ENCODE results near the gene AIP. TPM values are rescaled to one million over a fixed set of nuclear protein-coding genes. Genes with fewer than 3 reads are reported as not detected.

Gene AIP
- total RNA-seq, 1 experiment from 2014 or later = 110 TPM

GRCh38 chr11:67468759-67469507 is 13.9 kb upstream of the AIP start, which contains the start of gene TMEM134:
TSS of gene TMEM134 (minus strand) at chr11:67469251. CDS start at chr11:67469192, 59 bp downstream.
- intact Hi-C loops (cut with micrococcal nuclease; ENCODE audit: unreplicated experiment) = loop anchor here (1.0 to 2.0 kb wide), 7 partner anchors 14 to 80 kb away; partner anchors contain the start of genes AIP, CDK2AP2, CORO1B and PPP1CA
- peaks cover 25% of the 10 kb centered on the region for H3K4me1 ChIP-seq
- no peaks in the 10 kb centered on the region for H3K9me3 ChIP-seq
- CTCF ChIA-PET = interaction anchor here (0.5 to 3.8 kb wide), 8 partner anchors 14 to 161 kb away, joined by 3 to 38 read pairs (median 3); partner anchors contain the start of genes AIP, GSTP1, NUDT8 and PPP1CA
- peak within 1 kb of the TSS; percentile 89 for H3K27ac Mint-ChIP-seq (ENCODE audit: unreplicated experiment)
- H3K27me3 ChIP-seq (replicated peaks; ENCODE audit: control insufficient read depth, insufficient read depth, low read length) = no peaks in the 10 kb centered on the region
- H3K36me3 ChIP-seq (ENCODE audit: control insufficient read depth, insufficient read depth, low read length) = no peaks in the 10 kb centered on the region
- H3K4me3 ChIP-seq (ENCODE audit: low read depth, low read length) = peak within 1 kb of the TSS; percentile 69
- POLR2A ChIA-PET = interaction anchor here (0.6 to 1.6 kb wide), 6 partner anchors 15 to 114 kb away, joined by 3 to 9 read pairs (median 6); partner anchors contain the start of genes CORO1B and PPP1CA
- H3K4me3 Mint-ChIP-seq (ENCODE audit: unreplicated experiment) = peak within 1 kb of the TSS; percentile 94
- H3K36me3 Mint-ChIP-seq (ENCODE audit: insufficient read depth, unreplicated experiment) = peaks cover 22% of the 10 kb centered on the region
- no peaks in the 10 kb centered on the region for H3K9me3 Mint-ChIP-seq (ENCODE audit: unreplicated experiment)
- TF ChIP-seq, protein P1, sequence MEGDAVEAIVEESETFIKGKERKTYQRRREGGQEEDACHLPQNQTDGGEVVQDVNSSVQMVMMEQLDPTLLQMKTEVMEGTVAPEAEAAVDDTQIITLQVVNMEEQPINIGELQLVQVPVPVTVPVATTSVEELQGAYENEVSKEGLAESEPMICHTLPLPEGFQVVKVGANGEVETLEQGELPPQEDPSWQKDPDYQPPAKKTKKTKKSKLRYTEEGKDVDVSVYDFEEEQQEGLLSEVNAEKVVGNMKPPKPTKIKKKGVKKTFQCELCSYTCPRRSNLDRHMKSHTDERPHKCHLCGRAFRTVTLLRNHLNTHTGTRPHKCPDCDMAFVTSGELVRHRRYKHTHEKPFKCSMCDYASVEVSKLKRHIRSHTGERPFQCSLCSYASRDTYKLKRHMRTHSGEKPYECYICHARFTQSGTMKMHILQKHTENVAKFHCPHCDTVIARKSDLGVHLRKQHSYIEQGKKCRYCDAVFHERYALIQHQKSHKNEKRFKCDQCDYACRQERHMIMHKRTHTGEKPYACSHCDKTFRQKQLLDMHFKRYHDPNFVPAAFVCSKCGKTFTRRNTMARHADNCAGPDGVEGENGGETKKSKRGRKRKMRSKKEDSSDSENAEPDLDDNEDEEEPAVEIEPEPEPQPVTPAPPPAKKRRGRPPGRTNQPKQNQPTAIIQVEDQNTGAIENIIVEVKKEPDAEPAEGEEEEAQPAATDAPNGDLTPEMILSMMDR (IDR thresholded peaks at IDR 0.05; ENCODE audit: insufficient read depth in 1 of 2, low read depth in 1 of 2, low read length in 1 of 2, severe bottlenecking in 1 of 2, unreplicated experiment in 1 of 2) = peak; percentile 54 to 85
- no peaks in the 10 kb centered on the region for H3K27me3 Mint-ChIP-seq (ENCODE audit: insufficient read depth, unreplicated experiment)
- peak; percentile 96 to 98 for DNase-seq
- BruUV-seq (replicated peaks) = no TSS peak
- H3K4me1 Mint-ChIP-seq (ENCODE audit: low read depth, unreplicated experiment) = peaks cover 20% of the 10 kb centered on the region

DNA sequence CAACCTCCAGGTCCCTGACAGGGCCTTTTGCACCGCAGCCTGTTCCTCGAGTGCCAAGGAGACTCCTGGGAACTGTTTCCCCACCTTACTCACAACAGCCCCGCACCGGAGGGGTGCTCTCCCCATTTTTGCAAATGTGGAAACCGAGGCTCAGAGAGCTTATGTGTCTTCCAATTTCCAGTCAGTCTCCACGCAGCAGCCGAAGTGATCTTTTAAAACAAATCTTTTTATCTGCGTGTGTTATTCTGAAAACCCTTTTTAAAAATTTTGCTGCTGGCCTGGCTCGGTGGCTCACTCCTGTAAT is 13.4 kb upstream of the AIP start:
- Mint-ChIP-seq H3K27ac (ENCODE audit: unreplicated experiment) (peak overlapping the region; percentile 40), H3K4me1 (ENCODE audit: low read depth, unreplicated experiment) (peaks cover 20% of the 10 kb centered on the region), H3K9me3 (ENCODE audit: unreplicated experiment) (no peaks in the 10 kb centered on the region), H3K36me3 (ENCODE audit: insufficient read depth, unreplicated experiment) (peaks cover 18% of the 10 kb centered on the region), H3K4me3 (ENCODE audit: unreplicated experiment) (peak overlapping the region; percentile 94), H3K27me3 (ENCODE audit: insufficient read depth, unreplicated experiment) (no peaks in the 10 kb centered on the region)
- no peaks in the 10 kb centered on the region for H3K27me3 ChIP-seq (replicated peaks; ENCODE audit: control insufficient read depth, insufficient read depth, low read length)
- H3K4me1 ChIP-seq = peaks cover 20% of the 10 kb centered on the region
- H3K4me3 ChIP-seq (ENCODE audit: low read depth, low read length) = peak overlapping the region; percentile 69
- no peaks in the 10 kb centered on the region for H3K9me3 ChIP-seq
- H3K36me3 ChIP-seq (ENCODE audit: control insufficient read depth, insufficient read depth, low read length) = no peaks in the 10 kb centered on the region
- ChIA-PET CTCF (interaction anchor here (0.6 to 3.8 kb wide), 4 partner anchors 30 to 138 kb away, joined by 3 to 38 read pairs (median 4); partner anchors contain the start of genes GSTP1 and PPP1CA), POLR2A (interaction anchor here (1.4 kb wide), 1 partner anchor 15 kb away, joined by 3 read pairs; no protein-coding TSS in a partner anchor)
- DNase-seq = no peak
- intact Hi-C loops (cut with micrococcal nuclease; ENCODE audit: unreplicated experiment) = loop anchor here (1.0 to 2.0 kb wide), 7 partner anchors 14 to 80 kb away; partner anchors contain the start of genes AIP, CDK2AP2, CORO1B and PPP1CA
- TF ChIP-seq, protein P1 (IDR thresholded peaks at IDR 0.05; ENCODE audit: insufficient read depth in 1 of 2, low read depth in 1 of 2, low read length in 1 of 2, severe bottlenecking in 1 of 2, unreplicated experiment in 1 of 2) = no peak
- BruUV-seq (replicated peaks) = no TSS peak

- intact Hi-C loops (cut with micrococcal nuclease; ENCODE audit: unreplicated experiment) = no loop called here
- POLR2A ChIA-PET = no interaction called here
- H3K36me3 Mint-ChIP-seq (ENCODE audit: insufficient read depth, unreplicated experiment) = peaks cover 13% of the 10 kb centered on the region
- H3K4me1 Mint-ChIP-seq (ENCODE audit: low read depth, unreplicated experiment) = peaks cover 14% of the 10 kb centered on the region
- Histone ChIP-seq H3K27me3 (replicated peaks; ENCODE audit: control insufficient read depth, insufficient read depth, low read length) (no peaks in the 10 kb centered on the region), H3K9me3 (no peaks in the 10 kb centered on the region), H3K36me3 (ENCODE audit: control insufficient read depth, insufficient read depth, low read length) (no peaks in the 10 kb centered on the region), H3K4me3 (ENCODE audit: low read depth, low read length) (no peak overlapping the region), H3K4me1 (peaks cover 16% of the 10 kb centered on the region)
- no peaks in the 10 kb centered on the region for H3K9me3 Mint-ChIP-seq (ENCODE audit: unreplicated experiment)
- TF ChIP-seq, protein P1 (IDR thresholded peaks at IDR 0.05; ENCODE audit: insufficient read depth in 1 of 2, low read depth in 1 of 2, low read length in 1 of 2, severe bottlenecking in 1 of 2, unreplicated experiment in 1 of 2) = no peak
- peak overlapping the region; percentile 94 for H3K4me3 Mint-ChIP-seq (ENCODE audit: unreplicated experiment)
- CTCF ChIA-PET = interaction anchor here (3.8 kb wide), 1 partner anchor 69 kb away, joined by 38 read pairs; the partner anchor contains the start of gene PPP1CA
- H3K27ac Mint-ChIP-seq (ENCODE audit: unreplicated experiment) = no peak overlapping the region
- no peaks in the 10 kb centered on the region for H3K27me3 Mint-ChIP-seq (ENCODE audit: insufficient read depth, unreplicated experiment)
- BruUV-seq (replicated peaks) = no TSS peak
- DNase-seq = no peak
Measured at GRCh38 chr11:67470337-67471002, 12.4 kb upstream of the AIP start.
